Femur (tissue), 1 donor: ENCODE results near the gene MYH14.

Experiments
- DNase-seq: peaks from one replicate; pipeline ENCODE4 v3.0.0-alpha.2; 2017

The MYH14 gene

DNA sequence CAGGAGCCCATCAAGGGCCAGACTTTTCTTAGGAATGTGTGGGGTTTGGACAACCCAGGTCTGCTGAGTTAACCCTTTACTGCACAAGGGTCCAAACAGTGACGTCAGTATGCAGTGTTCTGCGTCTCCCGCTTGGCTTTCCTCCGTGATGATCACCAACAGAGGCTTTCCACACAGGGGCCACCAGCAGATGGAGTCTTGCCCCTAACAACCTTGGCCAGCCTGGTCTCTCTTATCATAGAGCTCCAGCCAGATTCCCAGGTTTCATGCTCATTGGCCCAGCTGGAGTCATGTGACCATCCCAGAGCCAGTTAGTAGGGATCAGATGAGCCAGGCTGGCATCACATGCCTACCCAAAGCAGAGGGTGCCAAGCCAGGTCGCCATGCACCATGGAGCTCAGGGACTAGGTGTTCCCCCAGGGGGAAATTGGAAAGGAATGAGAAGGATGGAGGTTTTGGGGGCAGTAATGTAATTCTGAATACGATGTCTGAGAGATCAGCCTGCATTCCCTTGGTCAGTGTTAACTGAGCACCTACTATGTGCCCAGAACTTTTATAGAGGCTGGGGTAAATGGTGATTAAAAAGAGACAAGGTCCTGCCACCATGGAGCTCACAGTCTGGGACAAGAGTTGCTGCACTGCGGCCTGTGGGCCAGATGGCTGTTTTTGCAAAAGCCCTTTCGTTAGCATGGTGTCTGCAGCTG, 61.2 kb downstream of the MYH14 start:
- DNase-seq = no peak

- no peak for DNase-seq
Measured at GRCh38 chr19:50266041-50266440, 62.6 kb downstream of the MYH14 start.

DNA sequence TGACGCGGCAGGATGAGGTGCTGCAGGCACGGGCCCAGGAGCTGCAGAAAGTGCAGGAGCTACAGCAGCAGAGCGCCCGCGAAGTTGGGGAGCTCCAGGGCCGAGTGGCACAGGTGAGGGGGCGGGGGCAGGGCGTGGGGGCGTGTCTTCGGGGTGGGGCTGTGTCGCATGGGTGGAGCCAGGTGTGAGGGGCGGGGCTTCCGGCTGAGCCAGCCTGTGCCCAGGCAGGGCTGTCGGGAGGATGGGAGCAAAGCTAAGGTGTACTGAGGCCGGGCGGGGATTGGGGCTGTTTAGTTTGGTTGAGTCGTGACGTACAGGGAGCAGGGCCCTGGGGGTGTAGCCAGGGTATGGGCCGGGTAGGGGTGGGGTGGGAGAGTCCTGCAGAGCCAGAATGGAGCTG, 63.5 kb downstream of the MYH14 start:
- DNase-seq = no peak

GRCh38 chr19:50268041-50268440, 64.6 kb downstream of the MYH14 start:
- DNase-seq = no peak

- DNase-seq = no peak
Measured at GRCh38 chr19:50268501-50268900, 65.1 kb downstream of the MYH14 start.

DNA sequence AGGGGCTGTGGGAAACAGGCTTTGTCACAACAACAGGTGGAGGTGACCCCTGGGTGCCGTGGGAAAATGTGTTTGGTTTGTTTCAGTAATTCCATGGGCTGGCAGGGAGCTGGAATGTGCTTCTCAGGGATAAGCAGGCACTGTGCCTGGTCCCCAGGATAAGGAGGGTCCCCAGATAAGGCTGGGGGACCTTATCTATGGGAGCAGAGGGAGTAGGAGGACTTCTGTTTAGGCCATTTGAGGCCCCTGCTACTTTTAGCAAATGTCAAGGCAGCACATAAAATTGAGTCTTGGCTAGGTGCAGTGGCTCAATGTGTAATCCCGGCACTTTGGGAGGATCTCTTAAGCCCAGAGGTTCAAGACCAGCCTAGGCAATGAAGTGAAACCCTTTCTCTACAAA, 66.2 kb downstream of the MYH14 start:
- no peak for DNase-seq

DNA sequence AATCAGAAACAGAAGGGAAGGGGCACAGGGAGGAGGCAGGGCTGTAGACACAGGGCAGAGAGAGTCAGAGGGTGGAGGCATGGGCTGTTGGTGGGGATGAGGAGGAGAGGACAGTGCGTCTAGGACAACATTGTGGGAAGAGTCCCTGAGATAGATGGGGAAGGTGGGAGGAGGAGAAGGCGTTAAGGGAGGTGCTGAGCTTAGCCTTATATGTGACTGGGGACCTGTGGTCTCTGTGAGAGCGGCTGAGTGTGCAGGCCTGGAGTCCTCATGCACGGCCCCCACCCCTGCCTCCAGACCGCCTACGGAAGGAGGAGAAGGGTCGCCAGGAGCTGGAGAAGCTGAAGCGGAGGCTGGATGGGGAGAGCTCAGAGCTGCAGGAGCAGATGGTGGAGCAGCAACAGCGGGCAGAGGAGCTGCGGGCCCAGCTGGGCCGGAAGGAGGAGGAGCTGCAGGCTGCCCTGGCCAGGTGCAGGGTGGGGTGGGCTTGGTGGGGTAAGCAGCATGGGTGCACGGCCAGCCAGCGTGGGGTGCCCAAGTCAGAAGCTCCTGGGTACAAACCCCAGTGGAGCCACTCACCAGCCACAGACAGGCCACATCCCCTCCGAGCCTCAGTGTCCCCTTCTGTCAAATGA, 69.0 kb downstream of the MYH14 start:
- no peak for DNase-seq

- no peak for DNase-seq
Measured at GRCh38 chr19:50273821-50274220, 70.4 kb downstream of the MYH14 start.

DNA sequence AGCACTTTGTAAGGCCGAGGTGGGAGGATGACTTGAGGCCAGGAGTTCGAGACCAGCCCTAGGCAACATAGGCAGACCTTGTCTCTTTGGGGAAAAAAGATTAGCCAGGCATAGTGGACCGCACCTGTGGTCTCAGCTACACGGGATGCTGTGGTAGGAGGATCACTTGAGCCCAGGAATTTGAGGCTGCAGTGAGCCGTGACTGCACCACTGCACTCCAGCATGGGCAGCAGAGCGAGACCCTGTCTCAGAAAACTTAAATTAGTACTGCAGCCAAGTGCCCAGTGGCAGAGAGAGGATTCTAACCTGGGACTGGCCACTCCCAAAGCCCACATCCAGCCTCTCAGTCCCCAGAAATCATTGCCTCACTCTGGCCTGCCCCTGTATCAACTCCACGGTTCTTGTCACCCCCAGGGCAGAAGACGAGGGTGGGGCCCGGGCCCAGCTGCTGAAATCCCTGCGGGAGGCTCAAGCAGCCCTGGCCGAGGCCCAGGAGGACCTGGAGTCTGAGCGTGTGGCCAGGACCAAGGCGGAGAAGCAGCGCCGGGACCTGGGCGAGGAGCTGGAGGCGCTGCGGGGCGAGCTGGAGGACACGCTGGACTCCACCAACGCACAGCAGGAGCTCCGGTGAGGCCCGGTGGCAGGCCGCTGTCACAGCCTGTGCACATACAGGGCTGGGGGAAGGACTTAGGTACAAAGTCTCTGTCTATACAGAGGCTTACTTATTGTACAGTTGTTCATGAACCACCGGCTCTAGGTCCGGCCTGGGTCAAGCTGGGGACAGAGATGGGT, 72.4 kb downstream of the MYH14 start:
- DNase-seq = no peak

GRCh38 chr19:50276370-50277063, 73.1 kb downstream of the MYH14 start:
- DNase-seq = no peak

DNA sequence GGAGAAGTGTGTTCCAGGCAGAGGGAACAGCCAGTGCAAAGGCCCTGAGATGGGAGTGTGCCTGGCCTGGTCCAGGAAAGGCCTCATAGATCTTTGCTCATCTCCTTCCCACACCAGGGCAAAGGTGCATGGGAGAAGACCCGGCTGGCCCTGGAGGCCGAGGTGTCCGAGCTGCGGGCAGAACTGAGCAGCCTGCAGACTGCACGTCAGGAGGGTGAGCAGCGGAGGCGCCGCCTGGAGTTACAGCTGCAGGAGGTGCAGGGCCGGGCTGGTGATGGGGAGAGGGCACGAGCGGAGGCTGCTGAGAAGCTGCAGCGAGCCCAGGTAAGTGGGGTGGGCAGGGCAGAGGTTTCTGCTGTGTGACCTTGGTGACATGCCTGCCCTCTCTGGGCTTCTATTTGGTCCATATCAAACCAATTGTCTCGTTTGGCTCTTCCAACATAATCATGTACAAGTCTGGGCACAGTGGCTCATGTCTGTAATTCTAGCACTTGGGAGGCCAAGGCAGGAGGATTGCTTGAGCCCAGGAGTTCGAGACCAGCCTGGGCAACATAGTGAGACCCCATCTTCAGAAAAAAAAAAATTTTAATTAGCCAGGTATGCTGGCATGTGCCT, 74.7 kb downstream of the MYH14 start:
- no peak for DNase-seq

GRCh38 chr19:50280074-50280473, 76.7 kb downstream of the MYH14 start:
- DNase-seq = no peak

GRCh38 chr19:50280983-50281382, 77.6 kb downstream of the MYH14 start:
- no peak for DNase-seq

- no peak for DNase-seq
Measured at GRCh38 chr19:50281491-50281890, 78.1 kb downstream of the MYH14 start.

GRCh38 chr19:50285833-50286232, 82.4 kb downstream of the MYH14 start:
- DNase-seq = no peak

DNA sequence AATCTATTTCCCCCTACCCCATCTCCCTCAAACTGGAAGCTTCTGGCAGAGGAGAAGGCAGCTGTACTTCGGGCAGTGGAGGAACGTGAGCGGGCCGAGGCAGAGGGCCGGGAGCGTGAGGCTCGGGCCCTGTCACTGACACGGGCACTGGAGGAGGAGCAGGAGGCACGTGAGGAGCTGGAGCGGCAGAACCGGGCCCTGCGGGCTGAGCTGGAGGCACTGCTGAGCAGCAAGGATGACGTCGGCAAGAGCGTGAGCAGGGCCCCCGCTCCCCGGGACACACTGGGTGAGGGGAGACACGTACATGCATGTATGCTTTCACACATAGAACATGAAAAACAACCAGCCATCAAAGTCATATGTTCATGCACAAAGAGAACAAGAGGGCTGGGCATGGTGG, 83.0 kb downstream of the MYH14 start:
- DNase-seq = no peak

DNA sequence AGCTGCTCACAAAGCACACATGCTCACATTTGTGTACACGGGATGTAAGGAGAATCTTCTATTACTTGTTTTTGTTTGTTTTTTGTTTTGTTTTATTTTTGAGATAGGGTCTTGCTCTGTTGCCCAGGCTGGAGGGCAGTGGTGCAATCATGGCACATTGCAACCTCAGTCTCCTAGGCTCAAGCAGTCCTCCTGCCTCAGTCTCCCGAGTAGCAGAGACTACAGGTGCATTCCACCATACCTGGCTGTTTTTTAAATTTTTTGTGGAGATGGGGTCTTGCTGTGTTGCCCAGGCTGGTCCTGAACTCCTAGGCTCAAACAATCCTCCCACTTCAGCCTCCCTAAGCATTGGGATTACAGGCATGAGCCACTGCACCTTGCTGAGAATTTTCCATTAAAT, 83.9 kb downstream of the MYH14 start:
- DNase-seq = no peak

DNA sequence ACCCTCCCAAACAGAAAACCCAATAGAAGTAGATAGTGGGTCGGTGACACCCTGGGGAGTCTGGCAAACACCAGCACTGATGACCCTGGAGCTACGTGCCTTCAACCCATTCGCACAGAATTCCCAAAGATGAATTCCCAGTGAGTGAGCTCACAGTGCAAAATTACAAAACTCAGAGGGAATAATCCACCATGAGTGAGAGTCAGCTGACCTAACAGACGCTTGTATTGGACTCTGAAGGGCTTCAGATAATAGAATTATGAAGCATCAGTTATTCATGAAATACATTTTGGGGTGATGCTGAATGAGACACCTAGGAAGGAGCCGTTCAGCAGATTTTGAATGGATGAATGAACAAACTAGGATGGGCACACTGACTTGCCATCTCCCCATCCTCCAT, 85.5 kb downstream of the MYH14 start:
- no peak for DNase-seq

DNA sequence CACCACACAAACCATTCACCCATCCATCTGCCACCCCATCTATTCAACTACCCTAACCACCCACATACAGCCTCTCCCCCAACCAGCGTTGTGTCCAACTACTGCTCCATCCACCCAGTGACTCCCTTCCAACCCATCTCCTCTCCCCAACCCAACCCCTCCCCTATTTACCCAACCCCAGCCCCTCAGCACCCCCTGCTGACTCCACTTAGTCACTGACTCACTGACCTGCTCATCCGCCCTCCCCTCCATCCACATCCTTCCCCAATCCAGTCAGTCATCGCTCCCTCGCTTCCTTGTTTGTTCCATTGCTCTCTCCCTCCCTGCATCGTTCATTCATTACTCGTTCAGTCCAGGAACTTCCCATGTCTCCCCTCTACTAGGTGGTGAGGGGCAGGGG, 86.6 kb downstream of the MYH14 start:
- no peak for DNase-seq

GRCh38 chr19:50290775-50291174, 87.4 kb downstream of the MYH14 start:
- DNase-seq = no peak

DNA sequence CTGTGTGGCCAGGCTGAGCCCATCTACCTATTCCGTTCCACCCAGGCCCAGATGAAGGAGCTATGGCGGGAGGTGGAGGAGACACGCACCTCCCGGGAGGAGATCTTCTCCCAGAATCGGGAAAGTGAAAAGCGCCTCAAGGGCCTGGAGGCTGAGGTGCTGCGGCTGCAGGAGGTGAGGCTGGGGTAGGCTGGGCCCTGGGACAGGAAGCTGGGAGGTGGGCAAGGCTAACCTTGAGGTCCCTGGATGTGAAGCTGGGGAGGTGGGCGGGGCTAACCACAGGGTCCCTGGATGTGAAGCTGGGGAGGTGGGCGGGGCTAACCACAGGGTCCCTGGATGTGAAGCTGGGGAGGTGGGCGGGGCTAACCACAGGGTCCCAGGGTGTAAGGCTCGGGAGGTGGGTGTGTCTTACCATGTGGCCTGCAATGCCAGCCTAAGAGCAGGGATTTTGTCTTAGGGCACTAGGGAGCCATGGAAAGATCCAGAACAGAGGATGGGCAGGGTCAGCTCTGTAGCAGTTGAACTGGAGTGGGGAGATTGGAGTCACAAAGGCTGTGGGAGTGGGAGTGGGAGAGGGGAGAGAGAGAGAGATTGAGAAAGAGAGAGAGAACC, 88.9 kb downstream of the MYH14 start:
- DNase-seq = no peak

DNA sequence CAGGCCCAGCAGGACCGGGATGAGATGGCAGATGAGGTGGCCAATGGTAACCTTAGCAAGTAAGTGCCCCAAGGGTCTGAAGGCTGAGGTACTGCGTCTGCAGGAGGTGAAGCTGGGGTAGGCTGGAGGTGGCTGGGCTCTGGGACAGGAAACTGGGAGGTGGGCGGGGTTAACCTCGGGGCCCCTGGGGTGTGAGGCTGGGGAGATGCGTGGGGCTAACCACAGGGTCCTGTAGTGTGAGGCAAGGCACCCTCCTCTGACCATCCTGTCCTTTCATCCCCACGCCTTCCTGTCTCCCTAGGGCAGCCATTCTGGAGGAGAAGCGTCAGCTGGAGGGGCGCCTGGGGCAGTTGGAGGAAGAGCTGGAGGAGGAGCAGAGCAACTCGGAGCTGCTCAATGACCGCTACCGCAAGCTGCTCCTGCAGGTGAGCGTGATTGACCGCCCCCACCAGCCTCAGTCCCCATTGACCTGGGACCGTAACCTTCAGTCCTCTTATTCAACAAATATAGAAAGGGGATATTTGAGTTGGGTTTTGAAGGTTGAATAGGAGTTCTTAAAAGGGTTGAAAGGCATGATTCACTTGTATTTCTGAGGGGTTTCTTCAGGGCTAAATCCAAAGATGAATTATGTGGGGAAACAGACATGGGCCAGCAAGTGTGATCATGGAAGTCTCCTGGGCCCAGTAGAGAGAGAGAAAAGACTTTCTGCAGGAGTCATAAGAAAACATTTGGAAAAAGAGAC, 90.0 kb downstream of the MYH14 start:
- DNase-seq = no peak
